A673 (cell line): ENCODE results near the gene CLK2. TPM values are rescaled to one million over a fixed set of nuclear protein-coding genes. Genes with fewer than 3 reads are reported as not detected.
"Not testable (repeated sequence)": the region's sequence is repeated elsewhere in the genome, so short reads cannot be mapped to it uniquely, and the experiment has no call there.

Experiments
- BruUV-seq: library from RNA; stranded (reverse); fragments of 400-500 nt; replicated peaks from 2 replicates; lab custom pipeline; 2021; lab: Mats Ljungman, UMichigan
- CTCF ChIA-PET: fragments of 300-600 bp; sonication (Branson Sonifier 250); formaldehyde crosslinking; loops from one replicate; lab custom pipeline; 2022; ENCODE audit warnings: antibody characterized with exemption; lab: Charles Lee
- POLR2A ChIA-PET: fragments of 300-600 bp; sonication (Branson Sonifier 250); formaldehyde crosslinking; loops from one replicate; lab custom pipeline; 2022; ENCODE audit warnings: antibody characterized with exemption; ENCODE audit not compliant: low non-redundant PET; lab: Charles Lee
- DNase-seq: peaks from one replicate; pipeline ENCODE4 v3.0.0-alpha.2; 2015; ENCODE audit warnings: low spot score
- H3K27ac ChIP-seq: fragments of 200-600 bp; sonication (generic); 2 replicates; pipeline ENCODE4 v1.5.1; 2016; ENCODE audit warnings: mixed run types, low read depth, mild to moderate bottlenecking, mixed read lengths, antibody characterized with exemption, low read length; ENCODE audit not compliant: poor library complexity, severe bottlenecking
- H3K27me3 ChIP-seq: fragments of 200-600 bp; sonication (generic); replicated peaks from 2 replicates; pipeline ENCODE4 v1.6.1; 2017; ENCODE audit warnings: mixed run types, low read depth, mild to moderate bottlenecking, mixed read lengths, antibody characterized with exemption, low read length; ENCODE audit not compliant: insufficient read depth, poor library complexity
- H3K36me3 ChIP-seq: fragments of 200-600 bp; sonication (generic); 2 replicates; pipeline ENCODE4 v1.6.1; 2016; ENCODE audit warnings: mixed run types, mild to moderate bottlenecking, mixed read lengths, antibody characterized with exemption, low read length; ENCODE audit not compliant: insufficient read depth, poor library complexity, severe bottlenecking
- H3K4me1 ChIP-seq: fragments of 200-600 bp; sonication (generic); 2 replicates; pipeline ENCODE4 v1.6.1; 2017; ENCODE audit warnings: mixed run types, mild to moderate bottlenecking, mixed read lengths, antibody characterized with exemption, low read length; ENCODE audit not compliant: insufficient read depth, poor library complexity, severe bottlenecking
- H3K4me3 ChIP-seq: fragments of 200-600 bp; sonication (generic); 2 replicates; pipeline ENCODE4 v1.5.1; 2016; ENCODE audit warnings: low read depth, mixed run types, mild to moderate bottlenecking, mixed read lengths, low read length; ENCODE audit not compliant: poor library complexity, severe bottlenecking
- H3K9me3 ChIP-seq: fragments of 200-600 bp; sonication (generic); 2 replicates; pipeline ENCODE4 v1.6.1; 2016; ENCODE audit warnings: mixed run types, low read depth, mild to moderate bottlenecking, mixed read lengths, antibody characterized with exemption, low read length; ENCODE audit not compliant: poor library complexity, severe bottlenecking
- CTCF ChIP-seq: fragments of 300-800, 200-600 bp; sonication (generic); conservative IDR thresholded peaks from 2 replicates; pipeline ENCODE4 v1.5.1; 2017; ENCODE audit warnings: low read depth, mild to moderate bottlenecking, antibody characterized with exemption, low read length, moderate library complexity, mixed read lengths
- EZH2 ChIP-seq: fragments of 200-600 bp; sonication (generic); IDR thresholded peaks from 2 replicates; pipeline ENCODE4 v1.6.1; 2017; ENCODE audit warnings: borderline replicate concordance, low read depth, mild to moderate bottlenecking, mixed read lengths, antibody characterized with exemption, low read length; ENCODE audit not compliant: poor library complexity, severe bottlenecking
- intact Hi-C: fragments of 100-400 bp; cut with micrococcal nuclease; formaldehyde crosslinking; loops from one replicate; pipeline ENCODE4 v1.10.0; 2022; ENCODE audit not compliant: unreplicated experiment
- total RNA-seq: library from RNA; stranded (reverse); gene quantifications from 2 replicates; pipeline ENCODE4 v1.2.3, GENCODE V29; 2021

Gene CLK2
- total RNA-seq, 1 experiment from 2014 or later, result 70.2 TPM

GRCh38 chr1:155295183-155295941 is 22.1 kb upstream of the CLK2 start:
- Histone ChIP-seq H3K9me3 (no peaks in the 10 kb centered on the region), H3K27me3 (peaks cover 22% of the 10 kb centered on the region), H3K36me3 (no peaks in the 10 kb centered on the region), H3K27ac (no peak overlapping the region), H3K4me1 (no peaks in the 10 kb centered on the region), H3K4me3 (no peak overlapping the region)
- intact Hi-C loops, result no loop called here
- ChIA-PET POLR2A (no interaction called here), CTCF (interaction anchor here (0.5 kb wide), 1 partner anchor 45 kb away, joined by 3 read pairs; no protein-coding TSS in a partner anchor)
- DNase-seq, result no peak
- no TSS peak for BruUV-seq
- TF ChIP-seq EZH2, result no peak
- TF ChIP-seq CTCF, result no peak

- H3K36me3 ChIP-seq, result no peaks in the 10 kb centered on the region
- CTCF ChIA-PET, result no interaction called here
- no peak overlapping the region for H3K4me3 ChIP-seq
- H3K4me1 ChIP-seq, result no peaks in the 10 kb centered on the region
- intact Hi-C loops, result no loop called here
- BruUV-seq, result no TSS peak
- no peak overlapping the region for H3K27ac ChIP-seq
- TF ChIP-seq EZH2 (no peak), CTCF (no peak)
- POLR2A ChIA-PET, result no interaction called here
- H3K9me3 ChIP-seq, result no peaks in the 10 kb centered on the region
- no peak for DNase-seq
- H3K27me3 ChIP-seq, result peaks cover 22% of the 10 kb centered on the region
Observed at GRCh38 chr1:155294520-155295182, 21.3 kb upstream of the CLK2 start.

GRCh38 chr1:155293086-155293749 is 19.9 kb upstream of the CLK2 start:
- TF ChIP-seq EZH2 (no peak), CTCF (no peak)
- Histone ChIP-seq H3K4me1 (no peaks in the 10 kb centered on the region), H3K27me3 (peaks cover 22% of the 10 kb centered on the region), H3K9me3 (no peaks in the 10 kb centered on the region), H3K4me3 (no peak overlapping the region), H3K27ac (no peak overlapping the region), H3K36me3 (no peaks in the 10 kb centered on the region)
- CTCF ChIA-PET, result no interaction called here
- POLR2A ChIA-PET, result no interaction called here
- DNase-seq, result no peak
- no TSS peak for BruUV-seq
- intact Hi-C loops, result no loop called here

GRCh38 chr1:155291006-155291405 is 17.7 kb upstream of the CLK2 start:
- H3K27ac ChIP-seq, CTCF ChIA-PET, H3K4me1 ChIP-seq, H3K9me3 ChIP-seq, DNase-seq, BruUV-seq, H3K36me3 ChIP-seq, intact Hi-C loops, H3K4me3 ChIP-seq, POLR2A ChIA-PET: not testable (repeated sequence)
- H3K27me3 ChIP-seq, result peaks cover 21% of the 10 kb centered on the region
